SU-DHL-6 (cell line): ENCODE measurements around the gene CA5B.

Experiments used
- H2AFZ ChIP-seq: fragments of 200-600 bp; sonication (generic); 2 replicates; pipeline ENCODE4 v1.6.1; 2014; ENCODE audit warnings: low read depth, mild to moderate bottlenecking, moderate library complexity, mixed read lengths, antibody characterized with exemption, low read length; ENCODE audit not compliant: severe bottlenecking
- H3F3A ChIP-seq: fragments of 200-600 bp; shearing (Covaris generic); 2 replicates; pipeline ENCODE4 v1.6.0; 2016; ENCODE audit warnings: antibody characterized with exemption, mild to moderate bottlenecking; ENCODE audit not compliant: insufficient read depth
- H3K27ac ChIP-seq: fragments of 200-600 bp; sonication (generic); 2 replicates; pipeline ENCODE4 v1.5.1; 2016; ENCODE audit warnings: low read depth, mild to moderate bottlenecking, low read length, moderate library complexity, mixed read lengths
- H3K27me3 ChIP-seq: fragments of 200-600 bp; sonication (generic), shearing (Covaris generic); 2 replicates; pipeline ENCODE4 v1.6.0; 2014; ENCODE audit warnings: mild to moderate bottlenecking, low read length
- H3K36me3 ChIP-seq: fragments of 200-600 bp; sonication (generic); 2 replicates; pipeline ENCODE4 v1.6.1; 2014; ENCODE audit warnings: mild to moderate bottlenecking, low read length, mixed read lengths
- H3K4me2 ChIP-seq: fragments of 300-600, 200-600 bp; shearing (Covaris generic), sonication (generic); 2 replicates; pipeline ENCODE4 v1.6.0; 2014; ENCODE audit warnings: low read length, low read depth, mild to moderate bottlenecking; ENCODE audit not compliant: poor library complexity, severe bottlenecking
- H3K4me3 ChIP-seq: fragments of 200-600 bp; sonication (generic); 2 replicates; pipeline ENCODE4 v1.5.1; 2014; ENCODE audit warnings: antibody characterized with exemption, low read length, mild to moderate bottlenecking, mixed read lengths; ENCODE audit not compliant: insufficient read depth, poor library complexity, severe bottlenecking
- H3K79me2 ChIP-seq: fragments of 200-600 bp; sonication (generic); 2 replicates; pipeline ENCODE4 v1.6.1; 2014; ENCODE audit warnings: mild to moderate bottlenecking, low read length, moderate library complexity; ENCODE audit not compliant: insufficient read depth
- H3K9ac ChIP-seq: fragments of 200-600 bp; sonication (generic); 2 replicates; pipeline ENCODE4 v1.7.0; 2014; ENCODE audit warnings: mild to moderate bottlenecking, low read length
- H3K9me2 ChIP-seq: fragments of 200-600 bp; sonication (generic); replicated peaks from 2 replicates; pipeline ENCODE4 v1.6.1; 2014; ENCODE audit warnings: low read length; ENCODE audit not compliant: insufficient read depth
- H3K9me3 ChIP-seq: fragments of 200-600 bp; sonication (generic); 2 replicates; pipeline ENCODE4 v1.6.1; 2014; ENCODE audit warnings: low read length, mixed read lengths; ENCODE audit not compliant: insufficient read depth
- H4K20me1 ChIP-seq: fragments of 200-600 bp; sonication (generic); 2 replicates; pipeline ENCODE4 v1.6.1; 2014; ENCODE audit warnings: low read depth, mild to moderate bottlenecking, antibody characterized with exemption, low read length, moderate library complexity, mixed read lengths
- EZH2phosphoT487 ChIP-seq: fragments of 200-600 bp; sonication (generic), shearing (Covaris generic); conservative IDR thresholded peaks from 2 replicates; pipeline ENCODE4 v1.6.1; 2018; ENCODE audit warnings: mild to moderate bottlenecking, antibody characterized with exemption, low read length, moderate library complexity, mixed read lengths
- TF ChIP-seq, protein P1 (sequence below): fragments of 200-600 bp; sonication (generic); IDR thresholded peaks from one replicate; pipeline ENCODE4 v1.5.1; 2017; ENCODE audit warnings: antibody characterized with exemption, mild to moderate bottlenecking, low read length, moderate library complexity; ENCODE audit not compliant: insufficient read depth, poor library complexity, severe bottlenecking

The CA5B gene

GRCh38 chrX:15834053-15834452, 96.0 kb downstream of the CA5B start:
- TF ChIP-seq, protein P1, sequence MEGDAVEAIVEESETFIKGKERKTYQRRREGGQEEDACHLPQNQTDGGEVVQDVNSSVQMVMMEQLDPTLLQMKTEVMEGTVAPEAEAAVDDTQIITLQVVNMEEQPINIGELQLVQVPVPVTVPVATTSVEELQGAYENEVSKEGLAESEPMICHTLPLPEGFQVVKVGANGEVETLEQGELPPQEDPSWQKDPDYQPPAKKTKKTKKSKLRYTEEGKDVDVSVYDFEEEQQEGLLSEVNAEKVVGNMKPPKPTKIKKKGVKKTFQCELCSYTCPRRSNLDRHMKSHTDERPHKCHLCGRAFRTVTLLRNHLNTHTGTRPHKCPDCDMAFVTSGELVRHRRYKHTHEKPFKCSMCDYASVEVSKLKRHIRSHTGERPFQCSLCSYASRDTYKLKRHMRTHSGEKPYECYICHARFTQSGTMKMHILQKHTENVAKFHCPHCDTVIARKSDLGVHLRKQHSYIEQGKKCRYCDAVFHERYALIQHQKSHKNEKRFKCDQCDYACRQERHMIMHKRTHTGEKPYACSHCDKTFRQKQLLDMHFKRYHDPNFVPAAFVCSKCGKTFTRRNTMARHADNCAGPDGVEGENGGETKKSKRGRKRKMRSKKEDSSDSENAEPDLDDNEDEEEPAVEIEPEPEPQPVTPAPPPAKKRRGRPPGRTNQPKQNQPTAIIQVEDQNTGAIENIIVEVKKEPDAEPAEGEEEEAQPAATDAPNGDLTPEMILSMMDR = no peak
- TF ChIP-seq EZH2phosphoT487 = no peak
- Histone ChIP-seq H2AFZ (no peak overlapping the region), H3K79me2 (no peaks in the 10 kb centered on the region; the same call in 1 of the 2 replicates), H3K9ac (no peak overlapping the region), H3K27me3 (no peaks in the 10 kb centered on the region), H3K36me3 (no peaks in the 10 kb centered on the region), H4K20me1 (no peaks in the 10 kb centered on the region), H3F3A (no peaks in the 10 kb centered on the region), H3K27ac (no peak overlapping the region), H3K9me2 (no peaks in the 10 kb centered on the region), H3K4me3 (no peak overlapping the region), H3K9me3 (no peaks in the 10 kb centered on the region), H3K4me2 (no peak overlapping the region)

- no peak overlapping the region for H3K27ac ChIP-seq
- no peak overlapping the region for H3K4me3 ChIP-seq
- no peaks in the 10 kb centered on the region for H3K27me3 ChIP-seq
- H3K4me2 ChIP-seq = no peak overlapping the region
- H3K79me2 ChIP-seq = no peaks in the 10 kb centered on the region; the same call in 1 of the 2 replicates
- H3K9me3 ChIP-seq = no peaks in the 10 kb centered on the region
- no peak overlapping the region for H3K9ac ChIP-seq
- H4K20me1 ChIP-seq = no peaks in the 10 kb centered on the region
- no peaks in the 10 kb centered on the region for H3K36me3 ChIP-seq
- H2AFZ ChIP-seq = no peak overlapping the region
- TF ChIP-seq EZH2phosphoT487 = no peak
- TF ChIP-seq, protein P1 = no peak
- no peaks in the 10 kb centered on the region for H3F3A ChIP-seq
- no peaks in the 10 kb centered on the region for H3K9me2 ChIP-seq
These were observed 96.9 kb downstream of the CA5B start for GRCh38 chrX:15834827-15835595.
